Stimulated activated CD4-positive, alpha-beta T cell treated with anti-CD3 and anti-CD28 coated beads, Interleukin-12 subunit alpha, Interleukin-12 subunit beta, amount 100 ng/mL, for 24 hours (primary cell): ENCODE results near the gene BEAN1.

Source experiments
- DNase-seq, 2 experiments: peaks; one replicate each; pipeline ENCODE4 v3.0.0-alpha.2; 2020; ENCODE audit warnings: low read depth in 2 of 2

Gene BEAN1

GRCh38 chr16:66419527-66419926 lies 7.6 kb upstream of the BEAN1 start:
- no peak for DNase-seq

- DNase-seq: no peak
These were observed 6.7 kb upstream of the BEAN1 start for GRCh38 chr16:66420396-66420795.

- no peak for DNase-seq
These were observed 5.2 kb upstream of the BEAN1 start for GRCh38 chr16:66421891-66422290.

DNA sequence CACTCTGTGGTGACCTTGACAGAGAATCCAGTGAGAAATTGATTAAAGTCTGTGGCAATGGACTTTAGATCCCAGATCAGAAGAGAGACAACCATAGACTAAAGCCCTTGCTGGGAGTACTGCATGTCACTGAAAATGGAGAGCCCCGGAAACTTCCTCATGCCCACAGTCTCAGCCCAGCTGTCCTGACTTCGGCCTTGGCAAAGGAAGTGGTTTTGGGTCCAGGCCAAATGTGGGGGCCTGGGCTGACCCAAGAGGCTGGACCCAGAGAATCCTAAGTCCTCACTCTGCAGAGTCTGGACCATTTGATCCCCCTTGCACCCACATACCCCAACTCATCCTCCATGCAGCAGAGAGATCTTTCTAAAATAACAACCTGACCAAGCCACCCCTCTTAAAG lies 4.7 kb upstream of the BEAN1 start:
- DNase-seq: no peak

- DNase-seq: no peak
These were observed 3.9 kb upstream of the BEAN1 start for GRCh38 chr16:66423177-66423576.

DNA sequence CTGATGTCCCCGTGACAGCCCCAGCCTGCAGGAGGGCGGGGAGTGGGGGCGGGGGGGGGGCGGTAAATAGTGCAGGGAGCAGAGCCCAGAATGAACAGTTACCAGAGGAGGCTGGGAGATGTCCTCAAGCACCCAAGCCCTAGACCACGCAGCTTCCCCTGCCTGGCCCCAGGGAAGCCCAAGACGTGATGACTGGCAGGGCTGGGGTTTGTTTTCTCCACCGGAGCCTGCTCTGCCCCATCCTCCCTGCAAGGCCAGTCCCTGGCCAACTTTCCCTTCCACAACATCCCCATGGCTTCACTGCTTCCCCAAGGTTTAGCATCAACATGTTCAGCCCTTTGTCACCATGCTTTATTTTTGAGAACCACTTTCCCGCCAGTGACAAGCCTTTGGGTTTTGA lies 1.4 kb upstream of the BEAN1 start:
- no peak for DNase-seq

GRCh38 chr16:66426112-66427035 lies 721 bp upstream of the BEAN1 start:
- no peak for DNase-seq

- no peak for DNase-seq
These were observed 981 bp downstream of the BEAN1 start for GRCh38 chr16:66427871-66428681.

- DNase-seq: no peak
These were observed 1.7 kb downstream of the BEAN1 start for GRCh38 chr16:66428682-66429251.

- DNase-seq: no peak
These were observed 2.3 kb downstream of the BEAN1 start for GRCh38 chr16:66429290-66429962.

GRCh38 chr16:66430214-66430613 lies 3.1 kb downstream of the BEAN1 start:
- DNase-seq: no peak

DNA sequence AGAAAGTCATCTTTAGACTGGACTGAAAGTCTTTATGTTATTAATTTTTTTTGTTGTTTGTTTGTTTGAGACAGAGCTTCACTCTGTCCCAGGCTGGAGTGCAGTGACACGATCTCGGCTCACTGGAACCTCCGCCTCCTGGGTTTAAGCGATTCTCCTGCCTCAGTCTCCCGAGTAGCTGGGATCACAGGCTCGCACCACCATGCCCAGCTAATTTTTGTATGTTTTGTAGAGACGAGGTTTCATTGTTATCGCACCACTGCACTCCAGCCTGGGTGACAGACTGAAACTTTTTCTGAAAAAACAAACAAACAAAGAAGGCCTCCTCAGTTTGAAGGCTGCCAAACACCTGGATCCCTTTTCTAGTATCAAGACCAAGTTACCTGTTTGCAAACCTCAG lies 4.7 kb downstream of the BEAN1 start:
- DNase-seq: no peak

GRCh38 chr16:66432429-66432828 lies 5.3 kb downstream of the BEAN1 start:
- DNase-seq: no peak

- no peak for DNase-seq
These were observed 7.7 kb downstream of the BEAN1 start for GRCh38 chr16:66434619-66435430.

DNA sequence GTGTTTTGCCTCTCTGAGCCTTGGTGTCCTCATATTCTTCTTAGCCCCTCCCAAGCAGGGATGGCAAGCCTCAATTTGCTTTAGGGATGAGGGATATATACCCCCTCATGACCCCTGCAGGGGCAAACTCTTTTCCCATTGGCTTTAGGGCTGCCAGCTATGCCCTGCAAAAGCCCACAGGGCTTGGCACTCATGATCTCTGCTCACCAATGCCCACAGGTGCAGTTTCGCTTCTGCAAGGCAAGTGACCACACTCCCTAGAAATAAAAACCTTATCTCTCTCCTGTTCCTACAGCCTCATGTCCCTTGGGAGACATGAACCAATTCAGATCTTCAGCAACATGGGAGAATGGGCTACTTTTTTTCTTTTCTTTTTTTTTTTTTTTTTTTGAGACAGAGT lies 8.8 kb downstream of the BEAN1 start:
- DNase-seq: no peak

GRCh38 chr16:66437391-66437945 lies 10.4 kb downstream of the BEAN1 start:
- DNase-seq: no peak

GRCh38 chr16:66438536-66438935 lies 11.4 kb downstream of the BEAN1 start:
- DNase-seq: no peak

GRCh38 chr16:66439051-66439730 lies 12.1 kb downstream of the BEAN1 start:
- DNase-seq: no peak

DNA sequence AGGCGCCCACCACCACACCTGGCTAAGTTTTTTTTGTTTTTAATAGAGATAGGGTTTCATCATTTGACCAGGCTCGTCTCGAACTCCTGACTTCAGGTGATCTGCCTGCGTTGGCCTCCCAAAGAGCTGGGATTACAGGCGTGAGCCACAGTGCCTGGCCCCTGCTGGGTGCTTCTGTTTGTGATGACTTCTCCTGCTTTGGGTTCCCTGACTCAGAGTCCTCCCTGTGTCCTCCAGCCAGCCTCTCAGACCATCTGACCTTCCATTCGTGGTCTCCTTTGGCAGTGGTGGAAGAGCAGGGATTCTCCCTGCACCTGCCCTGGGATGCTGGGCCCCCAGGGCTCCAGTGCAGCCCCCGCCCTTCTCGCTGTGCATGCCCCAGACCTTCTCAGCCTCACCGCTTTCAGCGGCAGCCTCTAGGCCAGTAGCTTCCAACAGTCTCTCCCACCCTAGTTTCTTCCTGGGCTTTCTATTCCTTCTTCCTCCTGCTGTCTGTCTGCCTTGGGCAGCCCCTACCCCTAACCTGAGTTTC lies 13.2 kb downstream of the BEAN1 start:
- no peak for DNase-seq

GRCh38 chr16:66440970-66441369 lies 13.9 kb downstream of the BEAN1 start:
- no peak for DNase-seq
